NCI-H1417 (cell line): ENCODE results near the gene LIPC.

Source experiments
- DNase-seq, 3 experiments: peaks; one replicate each; lab custom pipeline; 2025; lab: John Stamatoyannopoulos, UW

LIPC gene

GRCh38 chr15:58554758-58555157 is 123.0 kb downstream of the LIPC start:
- DNase-seq: no peak

- DNase-seq: peak in 1 of 3 experiments; percentile 15
Observed at GRCh38 chr15:58555162-58556027, 123.6 kb downstream of the LIPC start.

- DNase-seq: no peak
Observed at GRCh38 chr15:58556028-58556361, 124.2 kb downstream of the LIPC start.

GRCh38 chr15:58556541-58556940 is 124.8 kb downstream of the LIPC start:
- no peak for DNase-seq

- DNase-seq: no peak
Observed at GRCh38 chr15:58558777-58559176, 127.0 kb downstream of the LIPC start.

- no peak for DNase-seq
Observed at GRCh38 chr15:58559904-58560588, 128.3 kb downstream of the LIPC start.

- DNase-seq: no peak
Observed at GRCh38 chr15:58561321-58561720, 129.5 kb downstream of the LIPC start.

GRCh38 chr15:58562135-58562534 is 130.3 kb downstream of the LIPC start:
- DNase-seq: peak in 1 of 3 experiments; percentile 48

- DNase-seq: no peak
Observed at GRCh38 chr15:58564981-58565380, 133.2 kb downstream of the LIPC start.

GRCh38 chr15:58565619-58566018 is 133.8 kb downstream of the LIPC start:
- no peak for DNase-seq

GRCh38 chr15:58566029-58566428 is 134.2 kb downstream of the LIPC start:
- DNase-seq: no peak

GRCh38 chr15:58568157-58568571 is 136.4 kb downstream of the LIPC start:
- DNase-seq: peak in 1 of 3 experiments; percentile 17

GRCh38 chr15:58569455-58569854 is 137.7 kb downstream of the LIPC start:
- no peak for DNase-seq

- DNase-seq: no peak
Observed at GRCh38 chr15:58571491-58571890, 139.7 kb downstream of the LIPC start.

GRCh38 chr15:58572521-58572920 is 140.7 kb downstream of the LIPC start:
- no peak for DNase-seq

- no peak for DNase-seq
Observed at GRCh38 chr15:58573270-58573669, 141.5 kb downstream of the LIPC start.

GRCh38 chr15:58574631-58575030 is 142.8 kb downstream of the LIPC start:
- no peak for DNase-seq

GRCh38 chr15:58575045-58575786 is 143.4 kb downstream of the LIPC start:
- no peak for DNase-seq

GRCh38 chr15:58576657-58577056 is 144.9 kb downstream of the LIPC start:
- DNase-seq: no peak

GRCh38 chr15:58582160-58582559 is 150.4 kb downstream of the LIPC start:
- no peak for DNase-seq

- DNase-seq: no peak
Observed at GRCh38 chr15:58583171-58583908, 151.5 kb downstream of the LIPC start.
